ENCODE data around the gene EEPD1. TPM values are rescaled to one million over a fixed set of nuclear protein-coding genes. Genes with fewer than 3 reads are reported as not detected.

Gene EEPD1
- total RNA-seq, 1 donor = 4.1 TPM

DNA sequence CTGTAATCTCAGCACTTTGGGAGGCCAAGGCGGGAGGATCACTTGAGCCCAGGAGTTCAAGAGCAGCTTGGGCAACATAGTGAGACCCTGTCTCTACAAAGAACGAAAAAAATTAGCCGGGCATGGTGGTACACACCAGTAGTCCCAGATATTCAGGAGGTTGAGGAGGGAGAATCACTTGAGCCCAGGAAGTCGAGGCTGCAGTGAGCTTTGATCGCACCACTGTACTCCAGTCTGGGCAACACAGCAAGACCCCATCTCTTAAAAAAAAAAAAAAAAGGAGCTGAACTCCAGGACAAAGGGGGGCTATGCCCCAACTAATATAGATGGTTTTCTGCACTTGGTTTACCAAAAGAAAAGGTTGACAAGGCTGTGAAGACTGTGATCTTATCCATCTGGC is 135.4 kb downstream of the EEPD1 start:
- H3K4me3 ChIP-seq (ENCODE audit: low read length) = no peak overlapping the region
- no peaks in the 10 kb centered on the region for H3K27me3 ChIP-seq (ENCODE audit: insufficient read depth, low read length)
- no peaks in the 10 kb centered on the region for H3K9me3 ChIP-seq (ENCODE audit: low read depth, low read length)
- peaks cover 67% of the 10 kb centered on the region for H3K4me1 ChIP-seq (ENCODE audit: insufficient read depth, low read length)

DNA sequence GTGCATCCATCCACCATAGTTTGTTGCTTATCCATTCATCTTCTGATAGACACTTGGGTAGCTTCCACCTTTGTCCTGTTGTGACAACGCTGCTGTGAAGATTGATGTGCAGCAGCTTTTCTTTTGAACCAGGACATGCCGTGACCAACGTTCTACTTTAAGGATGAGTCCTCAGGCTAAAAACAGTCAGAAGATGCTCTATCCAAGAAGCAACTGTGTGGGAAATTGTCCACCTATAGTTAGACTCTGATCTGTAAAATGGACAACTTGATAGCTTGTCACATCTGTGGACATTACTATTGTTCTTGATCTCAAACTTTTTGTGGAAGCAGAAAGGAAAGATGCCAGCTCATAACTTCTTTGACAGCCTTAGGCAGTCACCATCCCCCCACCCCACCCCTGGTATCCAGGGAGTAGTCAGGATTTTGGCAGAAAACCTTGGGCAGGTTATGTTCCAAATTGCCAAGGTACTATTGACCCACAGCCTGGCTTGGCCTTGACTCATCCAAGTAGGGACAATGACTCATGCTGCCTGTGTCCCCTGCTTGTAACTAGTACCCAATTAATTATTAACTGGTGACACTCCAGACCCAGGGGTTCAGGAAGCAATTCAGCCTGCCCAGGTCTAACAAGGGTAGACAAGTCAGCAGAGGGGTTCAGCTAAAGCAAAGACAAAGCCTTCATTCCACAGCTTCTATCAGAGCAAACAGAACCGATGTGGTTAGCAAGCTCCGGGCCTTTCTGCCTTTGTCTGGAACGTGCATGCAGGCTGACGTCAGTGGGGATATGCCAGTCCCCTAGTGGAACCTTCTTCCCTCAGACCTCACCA is 137.0 kb downstream of the EEPD1 start:
- Histone ChIP-seq H3K4me3 (ENCODE audit: low read length) (no peak overlapping the region), H3K27me3 (ENCODE audit: insufficient read depth, low read length) (no peaks in the 10 kb centered on the region), H3K4me1 (ENCODE audit: insufficient read depth, low read length) (peaks cover 52% of the 10 kb centered on the region), H3K9me3 (ENCODE audit: low read depth, low read length) (no peaks in the 10 kb centered on the region)

DNA sequence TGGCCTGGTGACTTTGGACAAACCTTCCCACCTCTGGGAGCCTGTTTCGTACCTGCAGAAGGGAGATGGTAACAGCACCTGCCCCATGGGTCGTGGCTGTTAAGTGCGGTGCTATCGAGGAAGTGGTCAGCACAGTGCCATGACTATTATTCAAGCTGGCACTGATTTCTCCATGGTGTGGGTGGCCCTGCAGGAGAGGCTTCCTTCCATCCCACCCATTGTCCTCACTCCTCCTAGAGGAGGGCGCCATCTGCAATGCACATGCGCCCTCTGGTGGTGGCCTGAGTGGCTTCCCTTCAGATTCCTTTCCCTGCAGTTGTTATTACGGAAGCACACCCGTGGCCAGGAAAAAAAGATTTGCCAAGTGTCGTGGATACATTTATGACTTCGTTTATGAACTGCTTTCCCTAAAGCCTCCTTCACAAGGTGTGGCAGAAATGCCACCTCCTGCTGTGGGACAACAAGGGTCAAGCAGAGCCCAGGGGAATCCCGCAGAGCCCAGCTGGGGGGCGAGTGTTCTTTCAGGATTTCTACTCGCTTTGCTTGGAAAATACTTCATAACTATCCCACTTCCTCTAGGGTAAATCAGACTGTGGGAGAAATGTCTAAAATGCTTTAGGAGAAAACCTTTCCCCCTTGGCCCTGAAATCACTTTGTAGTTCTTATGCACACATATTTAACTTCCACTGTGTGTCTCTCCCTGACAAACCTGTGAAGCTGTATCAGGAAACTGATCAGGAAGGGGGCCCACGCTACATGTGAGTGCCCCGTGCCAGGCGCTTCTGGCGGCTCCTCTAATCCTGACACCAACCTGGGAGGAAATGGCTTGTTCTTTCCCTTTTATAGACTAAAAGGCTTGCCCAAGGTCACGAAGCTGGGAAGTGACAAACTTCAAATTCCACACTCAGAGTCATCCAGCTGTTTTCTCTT is 138.6 kb downstream of the EEPD1 start:
- no peaks in the 10 kb centered on the region for H3K27me3 ChIP-seq (ENCODE audit: insufficient read depth, low read length)
- no peak overlapping the region for H3K4me3 ChIP-seq (ENCODE audit: low read length)
- H3K9me3 ChIP-seq (ENCODE audit: low read depth, low read length) = no peaks in the 10 kb centered on the region
- peaks cover 36% of the 10 kb centered on the region for H3K4me1 ChIP-seq (ENCODE audit: insufficient read depth, low read length)

DNA sequence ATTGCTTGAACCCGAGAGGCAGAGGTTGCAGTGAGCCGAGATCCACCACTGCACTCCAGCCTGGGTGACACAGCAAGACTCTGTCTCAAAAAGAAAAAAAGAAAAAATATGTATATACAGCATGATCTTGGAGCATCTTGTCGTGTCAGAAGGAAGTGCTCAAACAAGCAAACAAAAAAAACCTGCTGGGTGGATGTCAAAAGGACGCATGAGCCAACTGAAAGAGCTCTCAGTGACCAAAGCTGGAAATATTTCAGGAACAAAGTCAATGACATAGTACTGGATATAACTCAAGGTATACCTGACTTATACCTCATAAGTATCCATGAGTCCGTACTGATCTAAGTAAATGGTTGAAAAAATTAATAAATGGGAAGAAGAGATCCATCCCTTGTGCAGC is 142.0 kb downstream of the EEPD1 start:
- no peaks in the 10 kb centered on the region for H3K27me3 ChIP-seq (ENCODE audit: insufficient read depth, low read length)
- H3K4me3 ChIP-seq (ENCODE audit: low read length) = no peak overlapping the region
- H3K4me1 ChIP-seq (ENCODE audit: insufficient read depth, low read length) = peaks cover 15% of the 10 kb centered on the region
- no peaks in the 10 kb centered on the region for H3K9me3 ChIP-seq (ENCODE audit: low read depth, low read length)

DNA sequence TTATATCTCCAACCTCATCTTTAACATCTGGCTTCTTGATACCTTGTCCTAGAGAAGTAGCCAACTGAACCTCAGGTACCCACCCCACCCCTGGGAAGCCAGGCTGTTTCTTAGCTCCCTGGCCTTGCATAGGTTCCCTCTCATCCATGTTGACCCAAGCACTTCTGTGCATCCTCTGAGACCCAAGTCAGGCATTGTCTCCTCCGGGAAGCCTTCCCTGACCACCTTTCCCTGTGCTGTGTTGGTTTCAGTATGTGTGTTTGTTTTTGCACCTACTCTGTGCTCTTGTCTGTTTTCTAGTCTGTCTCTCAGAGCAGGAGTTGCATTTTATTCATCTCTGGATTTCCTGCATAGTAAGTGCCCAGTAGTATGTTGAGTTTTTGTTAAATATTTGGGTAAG is 143.2 kb downstream of the EEPD1 start:
- no peaks in the 10 kb centered on the region for H3K27me3 ChIP-seq (ENCODE audit: insufficient read depth, low read length)
- peaks cover 12% of the 10 kb centered on the region for H3K4me1 ChIP-seq (ENCODE audit: insufficient read depth, low read length)
- no peak overlapping the region for H3K4me3 ChIP-seq (ENCODE audit: low read length)

DNA sequence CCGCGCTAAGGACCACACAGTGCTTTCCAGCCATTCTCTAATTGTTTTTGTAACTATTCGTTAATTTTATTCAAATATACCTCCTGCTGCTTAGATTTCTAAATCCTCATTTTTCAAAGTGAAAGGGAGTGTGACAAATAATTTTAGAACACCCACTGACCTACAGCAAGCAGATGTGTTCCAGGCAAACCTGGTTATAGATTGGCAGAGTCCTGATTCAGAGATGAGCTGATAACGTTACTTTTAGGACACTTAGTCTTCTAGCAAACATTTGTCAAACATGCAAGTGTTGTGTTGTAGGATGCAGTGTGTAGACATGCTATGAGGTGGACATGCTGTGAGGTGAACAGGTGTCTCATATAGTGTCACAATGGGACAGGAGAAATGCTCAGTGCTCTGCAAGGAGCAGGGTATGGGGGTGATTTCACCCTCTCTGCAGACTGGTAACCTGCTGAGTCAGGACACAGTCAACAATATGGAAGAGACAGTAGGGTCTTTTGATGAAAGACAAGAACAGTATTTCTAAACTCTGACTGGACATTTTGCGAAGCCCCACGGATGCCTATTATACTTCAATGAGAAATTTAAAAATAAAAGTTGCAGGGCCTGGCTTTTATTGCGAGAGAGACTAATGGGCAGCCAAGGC is 144.4 kb downstream of the EEPD1 start:
- Histone ChIP-seq H3K9me3 (ENCODE audit: low read depth, low read length) (no peaks in the 10 kb centered on the region), H3K4me1 (ENCODE audit: insufficient read depth, low read length) (peaks cover under 1% of the 10 kb centered on the region), H3K27me3 (ENCODE audit: insufficient read depth, low read length) (no peaks in the 10 kb centered on the region), H3K4me3 (ENCODE audit: low read length) (no peak overlapping the region)

More for the DNA sequence above, 143.2 kb downstream of the EEPD1 start:
- no peaks in the 10 kb centered on the region for H3K9me3 ChIP-seq (ENCODE audit: low read depth, low read length)

DNA sequence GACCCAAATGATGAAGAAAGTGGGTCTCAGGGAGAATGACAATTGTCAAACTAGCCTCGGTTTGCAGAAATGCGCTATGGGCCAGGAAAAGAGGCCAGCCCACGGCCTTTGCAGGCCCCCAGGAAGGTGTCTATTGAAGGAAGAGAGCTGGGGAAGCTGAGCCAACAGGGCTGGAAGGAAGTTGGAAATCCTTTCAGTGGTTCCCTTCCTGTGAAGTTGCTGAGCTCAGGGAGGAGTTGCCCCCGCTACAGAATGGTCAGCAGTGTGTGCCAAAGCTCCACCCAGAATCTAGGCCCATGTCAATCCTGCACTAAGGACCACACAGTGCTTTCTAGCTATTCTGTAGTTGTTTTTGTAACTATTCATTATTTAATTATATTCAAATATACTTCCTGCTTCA is 145.1 kb downstream of the EEPD1 start:
- Histone ChIP-seq H3K9me3 (ENCODE audit: low read depth, low read length) (no peaks in the 10 kb centered on the region), H3K27me3 (ENCODE audit: insufficient read depth, low read length) (no peaks in the 10 kb centered on the region), H3K4me3 (ENCODE audit: low read length) (no peak overlapping the region), H3K4me1 (ENCODE audit: insufficient read depth, low read length) (no peaks in the 10 kb centered on the region)

DNA sequence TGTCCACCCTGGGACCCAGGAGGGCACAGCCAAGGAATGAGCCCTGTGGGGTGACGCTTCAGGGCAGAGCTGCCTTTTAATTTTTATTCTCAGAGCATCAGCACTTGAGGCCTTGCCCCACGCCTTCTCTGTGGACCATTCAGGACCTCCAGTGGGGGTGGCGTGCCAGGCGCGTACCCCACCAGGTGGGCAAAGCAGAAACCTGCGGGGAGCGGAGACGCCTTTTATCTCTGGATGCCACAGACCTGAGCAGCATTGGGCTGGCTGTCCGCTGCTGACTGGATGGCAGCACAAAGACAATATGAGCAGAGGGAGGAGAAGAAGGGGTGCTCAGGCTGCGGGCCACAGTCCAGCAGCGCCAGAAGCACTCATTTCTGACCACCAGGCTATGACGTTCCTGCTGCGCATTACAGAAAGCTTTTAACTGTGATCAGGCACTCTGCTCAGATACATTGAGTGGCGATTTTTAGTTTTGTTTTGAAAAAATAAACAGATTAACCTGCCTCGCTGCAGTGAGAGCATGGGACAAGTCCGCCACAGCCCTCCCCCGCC is 146.2 kb downstream of the EEPD1 start:
- no peaks in the 10 kb centered on the region for H3K4me1 ChIP-seq (ENCODE audit: insufficient read depth, low read length)
- H3K9me3 ChIP-seq (ENCODE audit: low read depth, low read length) = no peaks in the 10 kb centered on the region
- no peaks in the 10 kb centered on the region for H3K27me3 ChIP-seq (ENCODE audit: insufficient read depth, low read length)
- H3K4me3 ChIP-seq (ENCODE audit: low read length) = no peak overlapping the region

DNA sequence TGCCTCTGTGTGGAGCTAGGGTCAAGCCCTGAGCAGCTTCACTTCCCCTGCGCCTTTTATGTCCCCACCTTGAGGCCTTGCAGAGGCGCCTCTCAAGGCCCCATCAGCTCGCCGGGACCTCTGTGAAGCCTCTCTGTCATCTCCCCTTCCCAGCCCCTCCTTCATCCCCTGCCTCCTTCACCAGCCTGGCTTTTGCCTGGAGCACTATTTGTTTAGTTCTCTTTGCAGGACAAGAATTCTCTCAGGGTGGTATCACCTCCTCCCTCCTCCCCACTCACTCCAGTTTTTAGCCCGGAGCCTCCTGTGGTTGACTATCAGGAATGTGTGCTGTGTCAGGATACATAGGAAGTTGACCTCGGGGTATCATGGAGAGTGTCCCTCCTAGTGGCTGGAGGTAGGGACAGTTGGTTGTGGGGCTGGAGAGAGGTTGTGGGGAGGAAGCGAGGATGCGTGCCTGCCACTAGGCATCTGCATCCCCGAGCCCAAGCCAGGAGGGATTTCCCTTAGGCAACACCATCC is 146.8 kb downstream of the EEPD1 start:
- Histone ChIP-seq H3K4me1 (ENCODE audit: insufficient read depth, low read length) (no peaks in the 10 kb centered on the region), H3K4me3 (ENCODE audit: low read length) (no peak overlapping the region), H3K27me3 (ENCODE audit: insufficient read depth, low read length) (no peaks in the 10 kb centered on the region)

DNA sequence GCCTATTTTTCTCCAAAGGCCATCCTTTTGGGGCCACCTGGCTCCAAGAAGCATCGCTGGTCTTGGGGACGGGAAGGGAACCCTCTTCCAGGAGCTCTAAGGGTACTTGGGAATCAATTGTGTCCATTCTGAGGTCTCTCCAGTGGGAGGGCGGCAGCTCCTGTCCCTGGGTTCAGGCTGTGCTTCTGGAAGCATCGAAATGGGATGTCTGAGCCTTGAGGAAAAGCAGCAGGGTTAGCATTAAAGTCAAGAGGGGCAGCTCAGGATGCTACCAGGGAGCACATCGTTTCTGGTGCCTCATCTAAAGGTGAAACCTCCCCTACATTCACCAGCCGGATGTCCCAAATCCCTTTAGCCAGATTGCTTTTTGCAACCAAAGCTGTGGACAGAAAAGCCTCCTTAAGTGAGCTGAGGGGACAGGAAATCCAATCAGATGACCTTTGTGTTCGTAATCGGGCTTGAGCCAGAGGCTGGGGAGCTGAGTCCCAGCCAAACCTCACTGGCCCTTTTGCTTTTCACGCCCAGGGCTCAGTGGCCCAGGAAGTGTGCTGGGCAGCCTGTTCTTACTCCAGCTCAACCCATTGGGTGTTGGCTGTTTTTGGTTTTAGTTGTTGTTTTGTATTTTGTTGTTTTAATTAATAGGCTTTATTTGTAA is 147.8 kb downstream of the EEPD1 start:
- Histone ChIP-seq H3K27me3 (ENCODE audit: insufficient read depth, low read length) (no peaks in the 10 kb centered on the region), H3K4me1 (ENCODE audit: insufficient read depth, low read length) (no peaks in the 10 kb centered on the region), H3K9me3 (ENCODE audit: low read depth, low read length) (no peaks in the 10 kb centered on the region), H3K4me3 (ENCODE audit: low read length) (no peak overlapping the region)

More for the DNA sequence above, 146.8 kb downstream of the EEPD1 start:
- H3K9me3 ChIP-seq (ENCODE audit: low read depth, low read length) = no peaks in the 10 kb centered on the region

DNA sequence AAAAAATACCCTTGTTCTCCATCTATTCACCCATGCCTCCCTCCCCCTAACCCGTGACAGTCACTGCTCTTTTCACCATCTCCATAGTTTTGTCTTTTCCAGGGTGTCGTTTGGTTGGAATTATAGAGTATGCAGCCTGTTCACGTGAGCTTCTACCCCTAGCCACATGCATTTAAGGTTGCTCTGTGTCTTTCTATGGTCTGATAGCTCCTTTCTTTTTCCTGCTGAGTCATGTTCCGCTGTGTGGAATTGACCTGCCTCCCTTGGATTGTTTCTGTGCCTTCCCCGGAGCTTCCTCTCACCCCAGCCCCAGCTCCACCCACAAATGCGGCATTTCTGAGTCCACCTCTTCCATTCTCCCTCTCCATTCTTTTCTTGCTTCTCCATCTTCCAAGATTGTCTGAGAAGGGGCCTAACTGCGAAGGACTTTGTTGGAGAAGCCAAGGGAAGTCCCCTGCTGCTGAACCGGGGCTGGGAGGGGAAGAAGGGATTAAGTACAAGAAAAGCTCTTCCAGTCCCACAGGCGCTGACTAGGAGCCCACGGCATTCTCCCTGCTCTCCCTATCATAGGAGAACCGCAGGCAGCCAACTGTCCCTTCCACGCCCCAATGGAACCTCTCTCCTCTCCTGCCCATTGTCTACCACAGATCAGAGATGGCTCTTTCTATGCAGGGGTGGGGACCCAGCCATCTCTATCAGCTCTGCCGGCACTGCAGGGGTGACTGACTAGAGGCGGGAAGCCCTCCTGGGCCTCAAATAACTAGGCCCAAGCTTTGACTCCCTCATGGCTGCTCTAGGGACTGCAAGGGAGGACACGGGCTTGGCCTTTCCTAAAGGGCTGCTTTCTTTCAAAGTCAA is 149.1 kb downstream of the EEPD1 start:
- Histone ChIP-seq H3K9me3 (ENCODE audit: low read depth, low read length) (no peaks in the 10 kb centered on the region), H3K4me3 (ENCODE audit: low read length) (no peak overlapping the region), H3K27me3 (ENCODE audit: insufficient read depth, low read length) (no peaks in the 10 kb centered on the region), H3K4me1 (ENCODE audit: insufficient read depth, low read length) (no peaks in the 10 kb centered on the region)

DNA sequence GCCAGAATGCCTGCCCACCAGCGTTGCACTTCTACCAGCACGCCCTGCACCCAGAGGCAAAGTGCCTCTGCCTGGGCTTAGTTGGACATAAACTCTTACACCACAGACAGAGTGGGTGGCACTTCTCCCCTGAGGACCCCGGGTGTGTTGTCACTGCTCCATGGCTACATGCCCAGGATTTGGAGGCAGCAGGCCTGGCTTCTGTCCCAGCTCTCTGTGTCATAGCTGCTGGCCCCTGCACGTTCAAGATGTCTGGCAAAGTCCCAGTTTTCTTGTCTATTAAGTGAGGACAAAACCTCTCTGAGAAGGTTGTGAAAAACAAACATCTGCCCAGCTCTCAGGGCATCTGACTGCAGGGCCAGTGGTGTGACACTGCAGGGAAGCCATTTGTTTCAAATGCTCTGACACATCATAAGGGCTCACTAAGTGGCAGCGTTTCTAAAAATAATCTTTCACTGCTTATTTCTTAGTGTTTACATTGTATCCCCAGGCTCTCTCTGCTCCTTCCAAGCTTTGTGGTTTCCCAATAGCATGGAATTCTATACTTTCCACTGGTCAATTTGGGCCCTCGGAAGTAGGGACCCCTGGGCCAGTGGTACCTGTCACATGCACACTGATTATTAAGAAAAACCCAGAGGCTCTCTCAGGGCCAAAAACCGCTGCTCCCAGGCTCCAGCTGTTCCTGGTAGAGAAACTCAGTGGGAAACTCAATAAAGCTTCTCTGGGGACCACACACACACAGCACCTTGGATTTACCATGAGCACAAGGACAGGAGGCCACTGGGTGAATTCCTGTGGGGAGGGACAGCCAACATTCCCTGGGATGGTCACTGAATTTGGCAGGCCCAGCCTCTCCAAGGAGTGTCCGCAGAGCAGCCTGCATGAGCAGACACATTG is 150.4 kb downstream of the EEPD1 start:
- H3K9me3 ChIP-seq (ENCODE audit: low read depth, low read length) = no peaks in the 10 kb centered on the region
- no peak overlapping the region for H3K4me3 ChIP-seq (ENCODE audit: low read length)

DNA sequence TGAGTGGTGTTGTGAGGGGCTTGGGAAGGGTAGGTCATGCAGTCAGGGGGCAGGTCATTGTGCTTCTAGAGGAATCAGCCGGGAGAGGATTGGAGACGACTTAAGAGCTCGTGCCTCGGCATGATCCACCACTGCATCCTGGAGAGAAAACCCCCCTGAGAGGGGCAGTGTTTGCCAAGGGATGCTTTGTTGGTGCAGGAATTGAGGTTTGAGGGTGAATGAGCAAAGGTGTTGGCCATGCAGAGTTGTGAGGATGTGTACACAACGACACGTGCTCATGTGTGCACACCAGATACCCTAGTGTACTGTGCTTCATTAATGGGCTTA is 151.0 kb downstream of the EEPD1 start:
- no peak overlapping the region for H3K4me3 ChIP-seq (ENCODE audit: low read length)
- no peaks in the 10 kb centered on the region for H3K27me3 ChIP-seq (ENCODE audit: insufficient read depth, low read length)
- no peaks in the 10 kb centered on the region for H3K4me1 ChIP-seq (ENCODE audit: insufficient read depth, low read length)
- no peaks in the 10 kb centered on the region for H3K9me3 ChIP-seq (ENCODE audit: low read depth, low read length)

More for the DNA sequence above, 150.4 kb downstream of the EEPD1 start:
- H3K4me1 ChIP-seq (ENCODE audit: insufficient read depth, low read length) = no peaks in the 10 kb centered on the region
- no peaks in the 10 kb centered on the region for H3K27me3 ChIP-seq (ENCODE audit: insufficient read depth, low read length)

All from mononuclear cell (primary cell).